ENCODE measurements around the gene FXYD1.

DNA sequence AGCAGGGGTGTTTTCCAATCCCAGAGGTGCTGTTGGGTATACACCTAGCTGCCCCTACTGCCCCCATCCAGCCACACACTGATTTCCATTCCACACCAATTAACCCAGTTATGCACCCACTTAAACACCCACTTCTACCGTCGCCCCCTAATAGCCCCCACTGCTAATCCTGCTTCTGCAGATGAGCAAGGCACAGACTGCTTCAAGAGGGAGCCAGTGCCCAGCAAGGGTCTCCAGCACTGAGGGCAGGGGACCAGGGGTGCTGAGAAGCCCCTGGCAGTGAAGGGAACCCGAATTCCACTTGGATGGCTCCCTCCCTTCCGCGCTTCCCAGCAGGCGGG, 5.6 kb downstream of the FXYD1 start:
- TF ChIP-seq CTCF (IDR thresholded peaks at IDR 0.05) (no peak), EP300 (IDR thresholded peaks at IDR 0.05) (no peak)
